Measurements from ENCODE around the gene KYAT1. TPM values are rescaled to one million over a fixed set of nuclear protein-coding genes. Genes with fewer than 3 reads are reported as not detected.

Gene KYAT1
- total and polyA plus RNA-seq, 2 of the 8 experiments (the other 6 are each of a cell fraction or from before 2014, with no cell fraction given), result 30.4 to 42.2 TPM

- Histone ChIP-seq H3K18ac (ENCODE audit: extremely low read depth, low read length) (no peak overlapping the region), H3K4ac (replicated peaks; ENCODE audit: insufficient read length, low read depth, low read length) (no peak overlapping the region), H2AFZ (ENCODE audit: low read length) (peak overlapping the region; percentile 19; the same call in 1 of the 2 replicates), H2BK120ac (replicated peaks; ENCODE audit: low read depth, low read length) (no peak overlapping the region), H3K4me1 (replicated peaks in 1 of 4; ENCODE audit: control insufficient read depth in 3 of 4, insufficient read depth in 4 of 4, low read length in 3 of 4) (no peaks in the 10 kb centered on the region; a peak in 1 of 7 replicates), H3K4me3 (ENCODE audit: extremely low read depth in 1 of 4, insufficient read depth in 2 of 4, low read depth in 3 of 4, low read length in 4 of 4) (no peak overlapping the region), H4K5ac (ENCODE audit: insufficient read length, low read depth, low read length) (no peak overlapping the region), H3K27ac (ENCODE audit: low read depth, low read length) (peak overlapping the region; percentile 5; the same call in 1 of the 2 replicates), H3K56ac (replicated peaks; ENCODE audit: insufficient read length, low read depth, low read length) (no peak overlapping the region), H3K23ac (ENCODE audit: insufficient read length) (no peak overlapping the region), H2BK20ac (ENCODE audit: low read length) (no peak overlapping the region), H4K20me1 (replicated peaks in 1 of 2; ENCODE audit: control insufficient read depth in 1 of 2, insufficient read depth in 2 of 2, low read length in 2 of 2) (peaks cover 0 to 2% of the 10 kb centered on the region in 2 experiments), H3K23me2 (ENCODE audit: low read depth, low read length) (no peaks in the 10 kb centered on the region), H2BK12ac (ENCODE audit: low read depth, low read length) (peak overlapping the region; percentile 60; the same call in 1 of the 2 replicates), H3K79me1 (ENCODE audit: low read depth, low read length) (no peaks in the 10 kb centered on the region), H3K36me3 (ENCODE audit: control insufficient read depth in 2 of 4, insufficient read depth in 4 of 4, low read length in 3 of 4) (no peaks in the 10 kb centered on the region), H3K14ac (ENCODE audit: insufficient read length) (no peak overlapping the region), H3K4me2 (ENCODE audit: insufficient read depth in 1 of 2, low read depth in 2 of 2, low read length in 2 of 2) (no peak overlapping the region), H4K91ac (replicated peaks; ENCODE audit: insufficient read length, low read length) (no peak overlapping the region), H4K8ac (ENCODE audit: extremely low read depth, insufficient read depth, low read length) (peak overlapping the region; percentile 88), H2AK5ac (ENCODE audit: low read depth, low read length) (no peak overlapping the region), H3K9ac (replicated peaks in 1 of 4; ENCODE audit: extremely low read depth in 1 of 4, low read depth in 3 of 4, low read length in 3 of 4) (no peak overlapping the region), H3K27me3 (replicated peaks in 1 of 4; ENCODE audit: control insufficient read depth in 3 of 4, extremely low read depth in 1 of 4, insufficient read depth in 3 of 4, low read length in 3 of 4) (no peaks in the 10 kb centered on the region), H3K79me2 (ENCODE audit: control insufficient read depth in 1 of 2, insufficient read depth in 2 of 2, low read length in 2 of 2) (no peaks in the 10 kb centered on the region), H2BK5ac (ENCODE audit: low read depth, low read length) (peak overlapping the region; percentile 63; the same call in 1 of the 2 replicates), H2BK15ac (ENCODE audit: low read length) (peak overlapping the region; percentile 75; the same call in 1 of the 2 replicates), H3K9me3 (ENCODE audit: insufficient read depth in 2 of 2, low read depth in 1 of 2, low read length in 1 of 2) (no peaks in the 10 kb centered on the region)
- WGBS, 2 experiments (ENCODE audit: extremely low coverage in 1 of 2, insufficient coverage in 1 of 2, insufficient read length in 1 of 2, insufficient replicate concordance in 2 of 2, low coverage in 1 of 2, low lambda C conversion rate in 2 of 2, missing lambda C conversion rate in 1 of 2), result 37% methylated on average over 10 of the region's 10 CpGs; no CpG with 5 or more reads in 1 of the 2 experiments
- ChIA-PET CTCF (ENCODE audit: partially characterized antibody) (interaction anchor here (0.5 to 9.7 kb wide), 45 partner anchors 8 to 292 kb away, joined by 3 to 139 read pairs (median 4); partner anchors contain the start of genes ENDOG, KYAT1, LRRC8A and PHYHD1), POLR2A (ENCODE audit: partially characterized antibody) (interaction anchor here (0.6 to 2.7 kb wide), 13 partner anchors 9 to 109 kb away, joined by 3 to 9 read pairs (median 4); partner anchors contain the start of genes ENDOG and SPOUT1)
- DNase-seq (ENCODE audit: low read depth in 1 of 2, low spot score in 2 of 2) (peak; percentile 46 to 84), FAIRE-seq (peak; percentile 84)
- TF ChIP-seq MAFK (IDR thresholded peaks at IDR 0.05; ENCODE audit: low read depth, low read length) (no peak), SIRT6 (IDR thresholded peaks at IDR 0.05; ENCODE audit: low read length) (no peak), TBP (IDR thresholded peaks at IDR 0.05; ENCODE audit: low read depth, low read length) (peak; percentile 12; the same call in 1 of the 2 replicates), TEAD4 (IDR thresholded peaks at IDR 0.05; ENCODE audit: low read depth, low read length) (0 out of 2 replicates have a peak, but pooled peaks have one; percentile 6), USF2 (IDR thresholded peaks at IDR 0.05; ENCODE audit: low read length) (no peak), ATF2 (IDR thresholded peaks at IDR 0.05; ENCODE audit: low read length) (no peak), YY1 (IDR thresholded peaks at IDR 0.05; ENCODE audit: low read depth, low read length) (0 out of 2 replicates have a peak, but pooled peaks have one; percentile 53), SP1 (IDR thresholded peaks at IDR 0.05; ENCODE audit: low read depth, low read length) (no peak)
Measured at GRCh38 chr9:128927731-128928411, 46.1 kb upstream of the KYAT1 start.

Data from H1 (cell line).